HUES6 (cell line): ENCODE measurements around the gene GLUL.
A peak's percentile ranks its signal among the peaks of the same experiment; 100 is the strongest.

Experiments used
- H3K27ac ChIP-seq: 2 replicates; pipeline ENCODE4 v1.7.0; 2013; ENCODE audit warnings: low read depth, mild to moderate bottlenecking, low read length, inconsistent platforms
- H3K27me3 ChIP-seq: 2 replicates; pipeline ENCODE4 v1.6.1; 2013; ENCODE audit warnings: low read length; ENCODE audit not compliant: control insufficient read depth, insufficient read depth
- H3K36me3 ChIP-seq: 2 replicates; pipeline ENCODE4 v1.6.1; 2013; ENCODE audit warnings: low read length; ENCODE audit not compliant: control insufficient read depth, insufficient read depth
- H3K4me1 ChIP-seq: 2 replicates; pipeline ENCODE4 v1.6.1; 2013; ENCODE audit warnings: low read length; ENCODE audit not compliant: control insufficient read depth, insufficient read depth
- H3K4me3 ChIP-seq: 2 replicates; pipeline ENCODE4 v1.5.1; 2013; ENCODE audit warnings: low read depth, low read length
- H3K9ac ChIP-seq: one replicate; pipeline ENCODE4 v1.6.1; 2013; ENCODE audit warnings: mild to moderate bottlenecking, low read length
- H3K9me3 ChIP-seq: 2 replicates; pipeline ENCODE4 v1.6.1; 2013; ENCODE audit warnings: low read depth, low read length; ENCODE audit not compliant: control insufficient read depth, insufficient read depth

The GLUL gene

GRCh38 chr1:182391362-182392049, at the start of gene GLUL:
TSS of gene GLUL (minus strand) at chr1:182391790. CDS start at chr1:182388737, 3,053 bp downstream.
- H3K27ac ChIP-seq: peak within 1 kb of the TSS; percentile 97

GRCh38 chr1:182438326-182438725, 46.7 kb upstream of the GLUL start:
- Histone ChIP-seq H3K4me1 (no peaks in the 10 kb centered on the region), H3K9ac (no peak overlapping the region), H3K27ac (no peak overlapping the region), H3K9me3 (peaks cover 20% of the 10 kb centered on the region), H3K36me3 (no peaks in the 10 kb centered on the region), H3K4me3 (no peak overlapping the region), H3K27me3 (no peaks in the 10 kb centered on the region)

More at GRCh38 chr1:182391362-182392049, at the start of gene GLUL:
- Histone ChIP-seq H3K9ac (peak within 1 kb of the TSS; percentile 96), H3K27me3 (no peaks in the 10 kb centered on the region), H3K4me1 (peaks cover 7% of the 10 kb centered on the region), H3K9me3 (no peaks in the 10 kb centered on the region), H3K36me3 (peaks cover 38% of the 10 kb centered on the region), H3K4me3 (peak within 1 kb of the TSS; percentile 94)

DNA sequence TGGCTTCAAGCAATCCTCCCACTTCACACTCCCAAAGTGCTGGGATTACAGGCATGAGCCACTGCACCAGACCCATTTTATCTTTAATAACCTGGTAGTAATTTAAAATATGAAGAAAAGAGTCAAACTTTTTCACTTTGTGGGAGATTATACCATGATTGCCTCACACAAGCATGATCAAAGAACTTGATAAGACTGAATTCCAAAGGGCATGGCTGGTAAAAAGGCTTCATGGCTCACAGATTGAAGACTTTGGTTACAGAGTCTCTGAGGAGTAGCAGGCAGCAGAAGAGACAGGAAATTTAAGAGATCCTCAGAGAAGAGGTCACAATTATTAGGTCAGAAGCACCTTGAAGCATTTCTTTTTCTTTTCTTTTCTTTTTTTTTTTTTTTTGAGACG, 42.0 kb upstream of the GLUL start:
- Histone ChIP-seq H3K9me3 (peaks cover 3% of the 10 kb centered on the region), H3K27ac (no peak overlapping the region), H3K27me3 (no peaks in the 10 kb centered on the region), H3K4me3 (no peak overlapping the region), H3K4me1 (no peaks in the 10 kb centered on the region), H3K9ac (no peak overlapping the region), H3K36me3 (no peaks in the 10 kb centered on the region)

GRCh38 chr1:182431278-182431677, 39.7 kb upstream of the GLUL start:
- Histone ChIP-seq H3K27ac (no peak overlapping the region), H3K36me3 (no peaks in the 10 kb centered on the region), H3K4me1 (no peaks in the 10 kb centered on the region), H3K9ac (no peak overlapping the region), H3K4me3 (no peak overlapping the region), H3K27me3 (no peaks in the 10 kb centered on the region), H3K9me3 (no peaks in the 10 kb centered on the region)

- Histone ChIP-seq H3K36me3 (no peaks in the 10 kb centered on the region), H3K27ac (no peak overlapping the region), H3K9ac (no peak overlapping the region), H3K4me1 (no peaks in the 10 kb centered on the region), H3K9me3 (no peaks in the 10 kb centered on the region), H3K4me3 (no peak overlapping the region), H3K27me3 (no peaks in the 10 kb centered on the region)
Measured at GRCh38 chr1:182430263-182431068, 38.9 kb upstream of the GLUL start.

- Histone ChIP-seq H3K27me3 (no peaks in the 10 kb centered on the region), H3K9ac (no peak overlapping the region), H3K27ac (no peak overlapping the region), H3K4me3 (no peak overlapping the region), H3K36me3 (no peaks in the 10 kb centered on the region), H3K9me3 (no peaks in the 10 kb centered on the region), H3K4me1 (no peaks in the 10 kb centered on the region)
Measured at GRCh38 chr1:182428043-182428442, 36.5 kb upstream of the GLUL start.

- Histone ChIP-seq H3K36me3 (no peaks in the 10 kb centered on the region), H3K27ac (no peak overlapping the region), H3K4me1 (no peaks in the 10 kb centered on the region), H3K9ac (no peak overlapping the region), H3K9me3 (no peaks in the 10 kb centered on the region), H3K27me3 (no peaks in the 10 kb centered on the region), H3K4me3 (no peak overlapping the region)
Measured at GRCh38 chr1:182426442-182427430, 35.1 kb upstream of the GLUL start.

DNA sequence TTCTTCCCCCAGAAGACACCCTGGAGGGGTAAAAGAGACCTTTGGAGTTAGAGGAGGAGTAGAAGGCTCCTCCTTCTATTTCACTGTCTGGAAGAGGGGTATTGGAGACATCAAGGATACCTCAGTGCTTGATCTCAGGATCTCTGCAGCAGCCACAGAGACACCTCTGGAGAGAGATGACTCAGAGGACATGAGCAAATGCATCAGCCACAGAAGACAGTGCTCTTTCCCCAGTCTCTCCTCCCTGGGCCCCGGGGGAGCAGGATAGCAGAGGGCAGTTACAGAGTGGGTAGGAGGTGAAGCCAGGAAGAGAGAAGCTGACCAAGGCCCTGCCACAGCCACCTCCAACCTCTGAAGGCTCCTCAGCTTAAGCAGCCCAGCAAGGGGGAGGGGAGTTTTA, 24.2 kb upstream of the GLUL start:
- H3K4me3 ChIP-seq: no peak overlapping the region
- no peaks in the 10 kb centered on the region for H3K4me1 ChIP-seq
- no peaks in the 10 kb centered on the region for H3K9me3 ChIP-seq
- H3K27ac ChIP-seq: no peak overlapping the region
- H3K36me3 ChIP-seq: no peaks in the 10 kb centered on the region
- no peak overlapping the region for H3K9ac ChIP-seq
- no peaks in the 10 kb centered on the region for H3K27me3 ChIP-seq

DNA sequence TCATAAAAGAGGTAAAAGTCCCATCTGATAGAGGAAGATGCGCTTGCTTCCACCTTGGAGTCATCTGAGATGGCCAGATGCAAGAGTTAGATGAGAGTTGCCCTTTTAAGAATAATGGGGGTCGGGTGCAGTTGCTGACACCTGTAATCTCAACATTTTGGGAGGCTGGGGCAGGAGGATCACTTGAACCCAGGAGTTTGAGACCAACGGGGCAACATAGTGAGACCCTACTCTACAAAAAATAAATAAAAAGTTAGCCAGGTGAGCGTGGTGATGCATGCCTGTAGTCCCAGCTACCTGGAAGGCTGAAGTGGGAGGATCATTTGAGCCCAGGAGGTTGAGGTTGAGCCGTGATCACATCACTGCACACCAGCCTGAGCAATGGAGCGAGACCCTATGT, 22.4 kb upstream of the GLUL start:
- H3K4me3 ChIP-seq: no peak overlapping the region
- no peaks in the 10 kb centered on the region for H3K9me3 ChIP-seq
- peaks cover under 1% of the 10 kb centered on the region; the same call in 1 of the 2 replicates for H3K4me1 ChIP-seq
- no peaks in the 10 kb centered on the region for H3K27me3 ChIP-seq
- H3K27ac ChIP-seq: no peak overlapping the region
- no peak overlapping the region for H3K9ac ChIP-seq
- no peaks in the 10 kb centered on the region for H3K36me3 ChIP-seq

- Histone ChIP-seq H3K36me3 (no peaks in the 10 kb centered on the region), H3K9me3 (no peaks in the 10 kb centered on the region), H3K9ac (no peak overlapping the region), H3K4me1 (peaks cover 2% of the 10 kb centered on the region; the same call in 1 of the 2 replicates), H3K4me3 (no peak overlapping the region), H3K27me3 (no peaks in the 10 kb centered on the region), H3K27ac (no peak overlapping the region)
Measured at GRCh38 chr1:182413486-182413885, 21.9 kb upstream of the GLUL start.
